A673 (cell line): ENCODE measurements around the gene FHIP1B. TPM values are rescaled to one million over a fixed set of nuclear protein-coding genes. Genes with fewer than 3 reads are reported as not detected.

Experiments
- BruUV-seq: library from RNA; stranded (reverse); fragments of 400-500 nt; replicated peaks from 2 replicates; lab custom pipeline; 2021; lab: Mats Ljungman, UMichigan
- CTCF ChIA-PET: fragments of 300-600 bp; sonication (Branson Sonifier 250); formaldehyde crosslinking; loops from one replicate; lab custom pipeline; 2022; ENCODE audit warnings: antibody characterized with exemption; lab: Charles Lee
- POLR2A ChIA-PET: fragments of 300-600 bp; sonication (Branson Sonifier 250); formaldehyde crosslinking; loops from one replicate; lab custom pipeline; 2022; ENCODE audit warnings: antibody characterized with exemption; ENCODE audit not compliant: low non-redundant PET; lab: Charles Lee
- DNase-seq: peaks from one replicate; pipeline ENCODE4 v3.0.0-alpha.2; 2015; ENCODE audit warnings: low spot score
- H3K27ac ChIP-seq: fragments of 200-600 bp; sonication (generic); 2 replicates; pipeline ENCODE4 v1.5.1; 2016; ENCODE audit warnings: mixed run types, low read depth, mild to moderate bottlenecking, mixed read lengths, antibody characterized with exemption, low read length; ENCODE audit not compliant: poor library complexity, severe bottlenecking
- H3K27me3 ChIP-seq: fragments of 200-600 bp; sonication (generic); replicated peaks from 2 replicates; pipeline ENCODE4 v1.6.1; 2017; ENCODE audit warnings: mixed run types, low read depth, mild to moderate bottlenecking, mixed read lengths, antibody characterized with exemption, low read length; ENCODE audit not compliant: insufficient read depth, poor library complexity
- H3K36me3 ChIP-seq: fragments of 200-600 bp; sonication (generic); 2 replicates; pipeline ENCODE4 v1.6.1; 2016; ENCODE audit warnings: mixed run types, mild to moderate bottlenecking, mixed read lengths, antibody characterized with exemption, low read length; ENCODE audit not compliant: insufficient read depth, poor library complexity, severe bottlenecking
- H3K4me1 ChIP-seq: fragments of 200-600 bp; sonication (generic); 2 replicates; pipeline ENCODE4 v1.6.1; 2017; ENCODE audit warnings: mixed run types, mild to moderate bottlenecking, mixed read lengths, antibody characterized with exemption, low read length; ENCODE audit not compliant: insufficient read depth, poor library complexity, severe bottlenecking
- H3K4me3 ChIP-seq: fragments of 200-600 bp; sonication (generic); 2 replicates; pipeline ENCODE4 v1.5.1; 2016; ENCODE audit warnings: low read depth, mixed run types, mild to moderate bottlenecking, mixed read lengths, low read length; ENCODE audit not compliant: poor library complexity, severe bottlenecking
- H3K9me3 ChIP-seq: fragments of 200-600 bp; sonication (generic); 2 replicates; pipeline ENCODE4 v1.6.1; 2016; ENCODE audit warnings: mixed run types, low read depth, mild to moderate bottlenecking, mixed read lengths, antibody characterized with exemption, low read length; ENCODE audit not compliant: poor library complexity, severe bottlenecking
- EZH2 ChIP-seq: fragments of 200-600 bp; sonication (generic); IDR thresholded peaks from 2 replicates; pipeline ENCODE4 v1.6.1; 2017; ENCODE audit warnings: borderline replicate concordance, low read depth, mild to moderate bottlenecking, mixed read lengths, antibody characterized with exemption, low read length; ENCODE audit not compliant: poor library complexity, severe bottlenecking
- intact Hi-C: fragments of 100-400 bp; cut with micrococcal nuclease; formaldehyde crosslinking; loops from one replicate; pipeline ENCODE4 v1.10.0; 2022; ENCODE audit not compliant: unreplicated experiment
- total RNA-seq: library from RNA; stranded (reverse); gene quantifications from 2 replicates; pipeline ENCODE4 v1.2.3, GENCODE V29; 2021
- TF ChIP-seq, protein P1 (sequence below): fragments of 300-800, 200-600 bp; sonication (generic); conservative IDR thresholded peaks from 2 replicates; pipeline ENCODE4 v1.5.1; 2017; ENCODE audit warnings: low read depth, mild to moderate bottlenecking, antibody characterized with exemption, low read length, moderate library complexity, mixed read lengths

Gene FHIP1B
- total RNA-seq, 1 experiment from 2014 or later: 18.6 TPM

DNA sequence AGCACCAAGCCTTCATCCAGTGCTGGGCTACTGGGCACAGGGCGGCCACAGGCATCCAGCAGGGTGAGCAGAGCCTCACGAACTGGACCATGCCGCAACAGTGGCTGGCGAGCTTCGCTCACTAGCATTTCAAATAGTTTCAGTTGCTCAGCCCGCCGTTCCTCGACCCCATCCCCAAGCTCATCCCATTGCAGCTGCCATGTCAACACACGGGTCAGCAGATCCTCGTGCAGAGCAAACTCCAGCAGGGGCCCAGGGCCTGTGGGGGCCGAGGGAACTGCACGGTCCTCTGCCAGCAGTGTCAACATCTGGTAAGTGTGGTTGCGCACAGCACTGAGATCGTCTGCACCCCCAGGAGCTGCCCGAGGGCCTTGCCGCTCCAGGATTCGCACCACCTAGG lies 10.6 kb downstream of the FHIP1B start:
- Histone ChIP-seq H3K36me3 (peaks cover 27% of the 10 kb centered on the region), H3K4me3 (no peak overlapping the region), H3K4me1 (no peaks in the 10 kb centered on the region), H3K9me3 (no peaks in the 10 kb centered on the region), H3K27me3 (no peaks in the 10 kb centered on the region), H3K27ac (no peak overlapping the region)
- no peak for TF ChIP-seq EZH2
- TF ChIP-seq, protein P1, sequence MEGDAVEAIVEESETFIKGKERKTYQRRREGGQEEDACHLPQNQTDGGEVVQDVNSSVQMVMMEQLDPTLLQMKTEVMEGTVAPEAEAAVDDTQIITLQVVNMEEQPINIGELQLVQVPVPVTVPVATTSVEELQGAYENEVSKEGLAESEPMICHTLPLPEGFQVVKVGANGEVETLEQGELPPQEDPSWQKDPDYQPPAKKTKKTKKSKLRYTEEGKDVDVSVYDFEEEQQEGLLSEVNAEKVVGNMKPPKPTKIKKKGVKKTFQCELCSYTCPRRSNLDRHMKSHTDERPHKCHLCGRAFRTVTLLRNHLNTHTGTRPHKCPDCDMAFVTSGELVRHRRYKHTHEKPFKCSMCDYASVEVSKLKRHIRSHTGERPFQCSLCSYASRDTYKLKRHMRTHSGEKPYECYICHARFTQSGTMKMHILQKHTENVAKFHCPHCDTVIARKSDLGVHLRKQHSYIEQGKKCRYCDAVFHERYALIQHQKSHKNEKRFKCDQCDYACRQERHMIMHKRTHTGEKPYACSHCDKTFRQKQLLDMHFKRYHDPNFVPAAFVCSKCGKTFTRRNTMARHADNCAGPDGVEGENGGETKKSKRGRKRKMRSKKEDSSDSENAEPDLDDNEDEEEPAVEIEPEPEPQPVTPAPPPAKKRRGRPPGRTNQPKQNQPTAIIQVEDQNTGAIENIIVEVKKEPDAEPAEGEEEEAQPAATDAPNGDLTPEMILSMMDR: no peak
- no TSS peak for BruUV-seq
- ChIA-PET CTCF (no interaction called here), POLR2A (no interaction called here)
- intact Hi-C loops: no loop called here
- no peak for DNase-seq

DNA sequence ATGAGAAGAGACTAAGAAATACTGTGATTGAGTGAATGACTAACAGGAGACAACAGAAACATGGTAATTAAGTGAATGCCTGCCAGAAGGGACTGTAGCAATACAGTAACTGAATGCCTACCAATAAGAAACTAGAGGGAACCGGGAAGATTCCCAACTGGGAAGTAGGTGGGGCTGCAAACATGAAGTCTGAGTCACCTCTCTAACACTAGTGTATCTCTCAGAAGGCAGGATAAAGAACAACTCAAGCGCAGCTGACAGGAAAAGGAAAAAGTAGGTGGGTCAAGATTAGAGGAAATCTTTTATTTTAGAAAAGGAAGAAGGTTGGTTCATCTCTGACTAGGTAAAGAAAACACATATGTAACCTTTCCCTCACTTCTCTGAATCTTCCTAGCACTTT lies 15.1 kb downstream of the FHIP1B start:
- DNase-seq: peak; percentile 72
- ChIA-PET CTCF (no interaction called here), POLR2A (no interaction called here)
- H3K4me3 ChIP-seq: no peak overlapping the region
- peaks cover 37% of the 10 kb centered on the region for H3K36me3 ChIP-seq
- TF ChIP-seq, protein P1: no peak
- no peak for TF ChIP-seq EZH2
- H3K27me3 ChIP-seq: no peaks in the 10 kb centered on the region
- BruUV-seq: no TSS peak
- H3K4me1 ChIP-seq: no peaks in the 10 kb centered on the region
- no peaks in the 10 kb centered on the region for H3K9me3 ChIP-seq
- intact Hi-C loops: no loop called here
- H3K27ac ChIP-seq: no peak overlapping the region

DNA sequence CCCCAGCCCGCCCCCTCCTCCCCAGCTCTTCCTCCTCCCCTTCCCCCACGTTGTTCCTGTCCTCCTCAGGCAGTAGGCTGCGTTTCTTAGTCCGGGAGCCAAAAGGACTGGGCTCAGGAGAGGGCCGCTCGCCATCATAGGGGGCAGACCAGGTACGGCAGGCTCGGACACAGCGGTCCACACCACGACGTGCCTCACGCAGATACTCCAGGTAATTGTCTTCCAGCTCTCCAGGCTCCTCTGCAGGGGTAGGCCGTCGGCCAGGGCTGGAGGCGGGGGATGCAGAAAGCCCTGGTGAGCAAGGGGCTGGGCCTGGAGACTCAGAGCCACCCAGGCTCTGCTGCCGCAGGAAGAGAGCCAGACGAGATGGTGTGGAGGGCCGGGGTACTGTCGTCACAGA lies 16.7 kb downstream of the FHIP1B start:
- intact Hi-C loops: no loop called here
- H3K4me3 ChIP-seq: no peak overlapping the region
- H3K36me3 ChIP-seq: peaks cover 25% of the 10 kb centered on the region
- DNase-seq: no peak
- TF ChIP-seq, protein P1: no peak
- TF ChIP-seq EZH2: no peak
- no TSS peak for BruUV-seq
- no peaks in the 10 kb centered on the region for H3K27me3 ChIP-seq
- H3K9me3 ChIP-seq: no peaks in the 10 kb centered on the region
- no peak overlapping the region for H3K27ac ChIP-seq
- ChIA-PET POLR2A (no interaction called here), CTCF (no interaction called here)
- H3K4me1 ChIP-seq: no peaks in the 10 kb centered on the region
